ENCODE measurements around the gene CNTFR. TPM values are rescaled to one million over a fixed set of nuclear protein-coding genes. Genes with fewer than 3 reads are reported as not detected.

Gene CNTFR
- total RNA-seq, 1 experiment from 2014 or later, result 2.7 TPM

- H3K4me1 ChIP-seq (ENCODE audit: control insufficient read depth, insufficient read depth, low read length), result no peaks in the 10 kb centered on the region
- POLR2A ChIA-PET, result interaction anchor here (0.7 kb wide), 1 partner anchor 30 kb away, joined by 7 read pairs; no protein-coding TSS in a partner anchor
- no TSS peak for BruUV-seq (replicated peaks)
These were observed 36.9 kb downstream of the CNTFR start for GRCh38 chr9:34552606-34552981.

GRCh38 chr9:34551751-34552605 is 37.5 kb downstream of the CNTFR start:
- POLR2A ChIA-PET, result no interaction called here

More at GRCh38 chr9:34552606-34552981, 36.9 kb downstream of the CNTFR start:
- TF ChIP-seq REST (IDR thresholded peaks at IDR 0.05; ENCODE audit: insufficient read depth in 1 of 2, low read depth in 2 of 2, low read length in 1 of 2) (no peak), SIN3A (IDR thresholded peaks at IDR 0.05; ENCODE audit: borderline replicate concordance, insufficient read depth, low read depth, low read length) (no peak)
- in situ Hi-C loops (cut with HindIII; ENCODE audit: low pct_unique_long_range_greater_than_20kb, low sequenced_read_pairs), result no loop called here
- H3K27me3 ChIP-seq (ENCODE audit: control insufficient read depth, insufficient read depth, low read length), result no peaks in the 10 kb centered on the region
- DNase-seq (ENCODE audit: low read depth, low spot score) (no peak), ATAC-seq (no peak)
- H3K27ac ChIP-seq (ENCODE audit: low read length), result no peak overlapping the region
- intact Hi-C loops (cut with micrococcal nuclease; ENCODE audit: unreplicated experiment), result no loop called here
- H3K9me3 ChIP-seq (ENCODE audit: control insufficient read depth, insufficient read depth, low read depth, low read length), result no peaks in the 10 kb centered on the region
- no peak overlapping the region for H3K4me3 ChIP-seq (ENCODE audit: low read depth in 2 of 2, low read length in 2 of 2)
- no peaks in the 10 kb centered on the region for H3K36me3 ChIP-seq (ENCODE audit: control insufficient read depth, insufficient read depth, low read length)
- CTCF ChIA-PET, result interaction anchor here (1.3 kb wide), 1 partner anchor 39 kb away, joined by 6 read pairs; no protein-coding TSS in a partner anchor

More at GRCh38 chr9:34551751-34552605, 37.5 kb downstream of the CNTFR start:
- Histone ChIP-seq H3K36me3 (ENCODE audit: control insufficient read depth, insufficient read depth, low read length) (no peaks in the 10 kb centered on the region), H3K27ac (ENCODE audit: low read length) (no peak overlapping the region), H3K27me3 (ENCODE audit: control insufficient read depth, insufficient read depth, low read length) (no peaks in the 10 kb centered on the region), H3K4me1 (ENCODE audit: control insufficient read depth, insufficient read depth, low read length) (no peaks in the 10 kb centered on the region), H3K9me3 (ENCODE audit: control insufficient read depth, insufficient read depth, low read depth, low read length) (no peaks in the 10 kb centered on the region), H3K4me3 (ENCODE audit: low read depth in 2 of 2, low read length in 2 of 2) (no peak overlapping the region)
- CTCF ChIA-PET, result no interaction called here
- intact Hi-C loops (cut with micrococcal nuclease; ENCODE audit: unreplicated experiment), result no loop called here
- in situ Hi-C loops (cut with HindIII; ENCODE audit: low pct_unique_long_range_greater_than_20kb, low sequenced_read_pairs), result no loop called here
- TF ChIP-seq REST (IDR thresholded peaks at IDR 0.05; ENCODE audit: insufficient read depth in 1 of 2, low read depth in 2 of 2, low read length in 1 of 2) (no peak), TCF7L2 (IDR thresholded peaks at IDR 0.05; ENCODE audit: low read depth, low read length) (no peak), POLR2AphosphoS5 (IDR thresholded peaks at IDR 0.05; ENCODE audit: low read depth, low read length) (no peak), SIN3A (IDR thresholded peaks at IDR 0.05; ENCODE audit: borderline replicate concordance, insufficient read depth, low read depth, low read length) (no peak), CTCF (IDR thresholded peaks at IDR 0.05) (no peak)
- DNase-seq (ENCODE audit: low read depth, low spot score) (no peak), ATAC-seq (no peak)
- BruUV-seq (replicated peaks), result no TSS peak
